Stomach smooth muscle (tissue), 2 donors: ENCODE measurements around the gene BTG3.

Source experiments
- H3K27ac ChIP-seq: one replicate; pipeline ENCODE4 v1.7.0; 2013; ENCODE audit warnings: mild to moderate bottlenecking, low read length, inconsistent platforms
- H3K27me3 ChIP-seq, 2 donors: one replicate each; pipeline ENCODE4 v1.7.0; 2013; ENCODE audit warnings: low read length in 2 of 2; ENCODE audit not compliant: insufficient read depth in 2 of 2, control insufficient read depth in 1 of 2
- H3K36me3 ChIP-seq, 2 donors: one replicate each; pipeline ENCODE4 v1.7.0; 2013; ENCODE audit warnings: low read length in 2 of 2; ENCODE audit not compliant: control insufficient read depth in 2 of 2, insufficient read depth in 2 of 2
- H3K4me1 ChIP-seq: one replicate; pipeline ENCODE4 v1.7.0; 2013; ENCODE audit warnings: low read length; ENCODE audit not compliant: control insufficient read depth, insufficient read depth
- H3K4me3 ChIP-seq, 2 donors: one replicate each; pipeline ENCODE4 v1.7.0; 2013; ENCODE audit warnings: low read length in 2 of 2
- H3K9ac ChIP-seq, 2 donors: one replicate each; pipeline ENCODE4 v1.7.0; 2013; ENCODE audit warnings: low read length in 2 of 2, mild to moderate bottlenecking in 1 of 2
- H3K9me3 ChIP-seq, 2 donors: one replicate each; pipeline ENCODE4 v1.7.0; 2013; ENCODE audit warnings: low read length in 2 of 2; ENCODE audit not compliant: control insufficient read depth in 2 of 2
- donor health status: healthy.
- donor health status: Pancreatic carcinoma.

Gene BTG3

DNA sequence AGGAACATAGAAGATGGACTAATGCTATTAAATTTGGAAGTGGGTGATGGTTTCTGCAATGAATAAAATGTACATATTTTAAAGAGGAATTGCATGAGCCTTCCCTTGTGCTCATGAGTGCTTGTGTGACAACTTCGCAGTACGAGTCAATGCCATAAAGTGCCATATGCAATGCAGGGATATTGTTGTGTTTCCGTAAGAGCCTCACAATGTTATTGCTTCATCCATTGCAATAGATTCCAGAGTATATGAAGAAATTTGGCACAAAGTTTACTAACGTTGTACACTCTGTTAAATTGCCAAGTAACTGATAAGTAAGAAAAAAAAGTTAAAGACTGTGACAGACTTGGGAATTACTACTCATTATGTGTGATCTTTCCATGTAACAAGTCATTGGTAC, 22.3 kb downstream of the BTG3 start:
- H3K4me1 ChIP-seq, result no peaks in the 10 kb centered on the region
- H3K27me3 ChIP-seq, result no peaks in the 10 kb centered on the region
- H3K27ac ChIP-seq, result no peak overlapping the region
- no peaks in the 10 kb centered on the region for H3K9me3 ChIP-seq
- H3K36me3 ChIP-seq, result peaks cover 5 to 9% of the 10 kb centered on the region in 2 donors
- H3K9ac ChIP-seq, result no peak overlapping the region
- H3K4me3 ChIP-seq, result no peak overlapping the region

DNA sequence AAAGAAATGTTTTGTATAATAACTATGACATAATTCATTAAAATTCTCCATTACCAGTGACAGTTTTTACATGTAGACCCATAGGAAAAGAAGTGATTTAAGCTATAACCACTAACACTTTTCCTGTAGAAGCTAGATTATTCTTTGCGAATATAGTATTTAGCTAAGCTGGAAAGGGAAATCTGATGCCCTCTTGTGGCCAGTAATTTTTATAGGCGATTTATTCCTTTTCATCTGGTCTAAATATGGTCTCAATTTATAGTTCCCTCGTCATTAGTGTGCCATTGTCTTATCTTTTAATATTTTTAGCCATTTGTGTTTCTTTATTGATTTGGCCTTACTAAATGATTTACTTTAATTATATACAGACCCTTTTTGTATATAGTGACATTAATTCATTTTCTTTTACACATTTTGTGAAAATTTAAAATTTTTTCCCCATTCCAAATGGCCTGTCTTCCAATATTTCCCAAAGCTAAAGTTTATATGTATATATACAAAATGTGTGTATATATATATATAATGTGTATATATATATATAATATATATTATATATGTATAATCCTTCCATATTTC, 26.7 kb downstream of the BTG3 start:
- H3K36me3 ChIP-seq, result no peaks in the 10 kb centered on the region
- H3K9me3 ChIP-seq, result no peaks in the 10 kb centered on the region
- H3K4me3 ChIP-seq, result no peak overlapping the region
- H3K4me1 ChIP-seq, result no peaks in the 10 kb centered on the region
- no peak overlapping the region for H3K27ac ChIP-seq
- H3K9ac ChIP-seq, result no peak overlapping the region
- no peaks in the 10 kb centered on the region for H3K27me3 ChIP-seq

DNA sequence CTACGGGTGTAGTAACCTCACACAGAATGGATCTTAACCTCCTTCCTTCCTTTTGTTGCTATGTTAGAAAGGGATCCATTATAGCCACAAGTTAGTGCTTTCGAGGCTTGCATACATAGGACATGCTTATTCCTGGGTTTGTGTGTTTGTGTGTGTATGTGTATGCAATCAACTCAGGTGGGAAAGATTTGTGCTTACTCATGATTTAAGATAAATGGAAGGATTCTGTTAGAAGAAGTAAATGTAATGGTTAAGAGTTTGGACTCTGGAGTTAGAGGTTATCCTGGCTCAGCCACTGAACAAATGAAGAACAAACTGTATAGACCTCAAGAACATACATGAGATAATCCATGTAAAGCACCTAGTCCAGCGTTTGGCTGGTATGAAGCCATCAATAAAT, 28.8 kb downstream of the BTG3 start:
- Histone ChIP-seq H3K9me3 (no peaks in the 10 kb centered on the region), H3K27me3 (no peaks in the 10 kb centered on the region), H3K9ac (no peak overlapping the region), H3K27ac (no peak overlapping the region), H3K4me1 (no peaks in the 10 kb centered on the region), H3K36me3 (no peaks in the 10 kb centered on the region), H3K4me3 (no peak overlapping the region)

DNA sequence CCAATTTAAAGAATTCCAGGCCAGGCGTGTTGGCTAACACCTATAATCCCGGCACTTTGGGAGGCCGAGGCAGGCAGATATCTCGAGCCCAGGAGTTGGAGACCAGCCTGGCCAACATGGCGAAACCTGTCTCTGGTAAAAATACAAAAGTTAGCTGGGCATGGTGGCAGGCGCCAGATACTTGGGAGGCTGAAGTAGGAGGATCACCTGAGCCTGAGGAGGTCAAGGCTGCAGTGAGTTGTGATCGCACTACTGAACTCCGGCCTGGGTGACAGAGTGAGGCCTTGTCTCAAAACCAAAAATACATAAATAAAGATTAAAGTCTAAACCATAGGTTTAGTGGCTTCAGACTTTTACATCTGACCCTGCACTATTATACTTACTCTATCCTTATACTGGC, 32.4 kb downstream of the BTG3 start:
- no peaks in the 10 kb centered on the region for H3K36me3 ChIP-seq
- no peaks in the 10 kb centered on the region for H3K9me3 ChIP-seq
- H3K27me3 ChIP-seq, result no peaks in the 10 kb centered on the region

DNA sequence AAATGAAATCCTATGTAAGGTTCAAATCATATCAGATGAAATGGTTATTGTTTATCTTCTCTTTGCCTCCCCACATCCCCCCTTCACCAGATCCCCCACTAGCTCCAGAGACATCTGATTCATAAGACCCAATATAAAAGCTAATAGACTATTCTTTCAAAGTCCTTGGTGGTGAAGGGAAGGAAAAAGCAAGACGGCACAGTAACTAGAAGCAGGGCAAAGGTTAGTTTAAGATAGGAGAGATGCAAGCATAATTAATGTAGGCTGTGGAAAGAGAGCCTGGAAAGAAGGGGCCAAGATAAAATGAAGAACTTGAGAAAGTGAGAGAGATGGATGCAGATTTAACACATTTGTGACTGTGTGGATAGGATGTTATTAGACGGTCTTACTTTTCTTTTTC, 33.8 kb downstream of the BTG3 start:
- H3K4me1 ChIP-seq, result no peaks in the 10 kb centered on the region
- no peak overlapping the region for H3K9ac ChIP-seq
- peaks cover 0 to under 1% of the 10 kb centered on the region in 2 donors for H3K27me3 ChIP-seq
- no peaks in the 10 kb centered on the region for H3K9me3 ChIP-seq
- H3K4me3 ChIP-seq, result no peak overlapping the region
- H3K36me3 ChIP-seq, result no peaks in the 10 kb centered on the region
- H3K27ac ChIP-seq, result no peak overlapping the region

More for the DNA sequence above, 32.4 kb downstream of the BTG3 start:
- H3K27ac ChIP-seq, result no peak overlapping the region
- H3K4me3 ChIP-seq, result no peak overlapping the region
- H3K9ac ChIP-seq, result no peak overlapping the region
- no peaks in the 10 kb centered on the region for H3K4me1 ChIP-seq

DNA sequence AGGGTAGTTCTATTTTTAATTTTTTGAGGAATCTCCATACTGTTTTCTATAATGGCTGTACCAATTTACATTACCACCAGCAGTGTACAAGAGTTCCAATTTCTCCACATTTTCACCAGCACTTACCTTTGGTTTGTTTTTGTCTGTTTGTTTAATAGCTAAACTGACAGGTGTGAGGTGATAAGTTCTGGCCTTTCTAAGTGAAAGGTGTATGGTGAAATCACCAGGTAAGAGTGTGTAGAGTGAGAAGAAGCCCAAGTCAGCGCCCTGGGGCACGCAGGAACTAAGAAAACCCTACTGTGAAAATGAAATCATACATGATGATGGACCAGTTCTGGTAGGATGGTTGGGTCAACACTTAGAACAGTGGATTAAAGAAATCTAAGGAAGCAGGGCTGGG, 34.5 kb downstream of the BTG3 start:
- Histone ChIP-seq H3K4me3 (no peak overlapping the region), H3K9ac (no peak overlapping the region), H3K27ac (no peak overlapping the region), H3K36me3 (no peaks in the 10 kb centered on the region), H3K9me3 (no peaks in the 10 kb centered on the region), H3K27me3 (peaks cover 0 to 2% of the 10 kb centered on the region in 2 donors), H3K4me1 (no peaks in the 10 kb centered on the region)

DNA sequence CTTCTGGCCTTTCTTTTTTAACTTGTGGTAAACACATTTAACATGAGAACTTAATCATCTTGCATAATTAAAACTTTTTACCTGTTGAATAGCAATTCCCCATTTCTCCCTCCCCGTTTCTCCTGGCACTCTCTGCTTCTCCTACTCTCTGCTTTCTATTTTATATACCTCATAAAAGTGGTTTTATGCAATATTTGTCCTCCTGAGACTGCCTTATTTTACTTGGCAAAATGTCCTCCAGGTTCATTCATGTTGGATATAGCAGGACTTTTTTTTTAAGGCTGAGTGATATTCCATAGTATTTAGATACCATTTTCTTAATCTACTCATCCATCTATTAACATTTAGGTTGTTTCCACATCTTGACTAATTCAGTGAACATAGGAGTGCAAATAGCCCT, 35.0 kb downstream of the BTG3 start:
- H3K9me3 ChIP-seq, result no peaks in the 10 kb centered on the region
- no peak overlapping the region for H3K27ac ChIP-seq
- H3K4me3 ChIP-seq, result no peak overlapping the region
- H3K9ac ChIP-seq, result no peak overlapping the region
- no peaks in the 10 kb centered on the region for H3K4me1 ChIP-seq
- H3K27me3 ChIP-seq, result peaks cover 0 to 2% of the 10 kb centered on the region in 2 donors
- no peaks in the 10 kb centered on the region for H3K36me3 ChIP-seq

DNA sequence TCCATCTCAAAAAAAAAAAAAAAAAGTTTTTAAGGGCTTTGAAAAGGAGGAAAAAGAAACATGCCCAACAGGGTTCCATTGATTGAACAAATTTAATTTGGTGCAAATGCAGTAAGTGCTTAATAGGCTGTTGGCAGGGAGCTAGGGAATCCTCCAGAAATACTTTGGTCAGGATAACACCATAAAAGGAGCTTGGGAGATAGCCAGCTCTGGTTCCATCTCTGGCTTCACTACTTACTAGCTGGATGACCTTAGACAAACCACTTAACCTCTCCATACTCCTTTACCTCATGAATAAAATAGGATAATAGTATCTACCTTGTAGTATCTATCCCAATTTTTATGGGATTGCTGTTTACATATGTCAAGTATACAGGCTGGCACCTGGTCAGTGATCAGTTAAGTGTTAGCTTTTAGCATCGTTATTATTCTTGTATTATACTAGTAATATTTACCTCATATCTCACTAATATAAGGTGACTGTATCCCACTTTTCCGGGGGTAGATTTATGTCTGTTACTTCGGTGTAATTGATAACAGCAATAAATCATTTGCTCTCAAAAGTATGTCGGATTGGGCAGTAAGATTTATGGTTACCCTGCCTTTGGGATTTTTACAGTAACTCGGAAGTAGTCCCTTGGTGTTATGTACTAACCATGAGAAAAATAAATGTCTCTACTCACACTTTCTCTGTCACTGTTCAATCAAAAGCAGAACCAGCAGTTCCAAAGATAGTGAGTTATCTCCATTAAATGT, 36.4 kb downstream of the BTG3 start:
- no peaks in the 10 kb centered on the region for H3K36me3 ChIP-seq
- peaks cover 0 to 2% of the 10 kb centered on the region in 2 donors for H3K27me3 ChIP-seq

DNA sequence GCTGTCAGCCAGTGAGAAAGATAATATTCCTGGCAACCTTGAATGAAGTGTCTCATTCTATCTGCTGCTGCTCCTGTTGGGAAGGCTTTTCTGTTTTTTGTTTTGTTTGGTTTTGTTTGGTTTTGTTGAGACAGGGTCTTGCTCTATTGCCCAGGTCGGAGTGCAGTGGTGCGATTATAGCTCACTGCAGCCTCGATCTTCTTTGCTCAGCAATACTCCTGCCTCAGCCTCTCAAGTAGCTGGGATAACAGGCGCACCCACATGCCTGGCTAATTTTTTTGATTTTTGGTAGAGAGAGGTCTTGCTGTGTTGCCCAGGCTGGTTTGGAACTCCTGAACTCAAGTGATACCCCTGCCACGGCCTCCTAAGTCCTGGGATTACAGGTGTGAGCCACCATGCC, 37.6 kb downstream of the BTG3 start:
- Histone ChIP-seq H3K9me3 (no peaks in the 10 kb centered on the region), H3K9ac (no peak overlapping the region), H3K27me3 (peaks cover 0 to 2% of the 10 kb centered on the region in 2 donors), H3K27ac (no peak overlapping the region), H3K4me3 (no peak overlapping the region), H3K4me1 (no peaks in the 10 kb centered on the region), H3K36me3 (no peaks in the 10 kb centered on the region)

More for the DNA sequence above, 36.4 kb downstream of the BTG3 start:
- no peaks in the 10 kb centered on the region for H3K9me3 ChIP-seq
- no peak overlapping the region for H3K27ac ChIP-seq
- H3K4me3 ChIP-seq, result no peak overlapping the region
- H3K9ac ChIP-seq, result no peak overlapping the region
- no peaks in the 10 kb centered on the region for H3K4me1 ChIP-seq

DNA sequence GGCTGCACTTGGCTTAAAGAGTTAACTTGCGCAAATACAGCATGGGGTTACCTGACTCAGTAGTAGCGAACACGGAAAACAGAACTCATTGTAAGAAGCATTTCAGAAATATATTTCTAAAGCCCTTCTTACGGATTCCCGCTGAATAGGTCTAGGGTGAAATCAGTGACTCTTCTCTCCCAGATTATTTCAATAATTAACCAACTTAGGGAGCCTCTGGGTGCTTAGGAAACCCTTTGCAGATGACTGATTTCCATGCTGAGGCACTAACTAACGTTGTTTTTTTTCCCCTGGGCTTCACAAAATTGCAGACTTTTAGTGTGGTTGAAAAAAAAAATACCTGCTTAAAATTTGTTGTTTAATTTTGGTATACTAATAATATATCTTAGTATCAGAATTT, 40.3 kb downstream of the BTG3 start:
- no peak overlapping the region for H3K9ac ChIP-seq
- no peak overlapping the region for H3K27ac ChIP-seq
- H3K36me3 ChIP-seq, result no peaks in the 10 kb centered on the region
- H3K4me1 ChIP-seq, result no peaks in the 10 kb centered on the region
- H3K4me3 ChIP-seq, result no peak overlapping the region
- no peaks in the 10 kb centered on the region for H3K9me3 ChIP-seq
- H3K27me3 ChIP-seq, result peaks cover 0 to 2% of the 10 kb centered on the region in 2 donors

DNA sequence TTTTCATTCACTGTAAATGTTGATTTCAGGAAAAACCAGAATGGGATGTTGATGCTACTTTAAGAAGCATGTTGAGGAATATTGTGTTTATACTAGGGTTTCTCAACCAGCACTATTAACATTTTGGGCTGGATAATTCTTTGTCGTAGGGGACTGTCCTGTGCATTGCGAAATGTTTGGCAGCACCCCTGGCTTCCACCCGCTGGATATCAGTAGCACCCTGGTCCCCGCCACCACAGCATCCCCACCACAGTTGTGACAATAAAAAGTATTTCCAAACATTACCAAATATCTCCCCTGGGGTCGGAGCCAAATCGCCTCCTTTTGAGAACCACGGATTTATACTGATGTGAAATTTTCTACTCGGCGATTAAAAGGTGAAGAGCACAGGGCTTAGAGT, 41.9 kb downstream of the BTG3 start:
- Histone ChIP-seq H3K27me3 (peaks cover 0 to 2% of the 10 kb centered on the region in 2 donors), H3K4me1 (no peaks in the 10 kb centered on the region), H3K4me3 (no peak overlapping the region), H3K9me3 (no peaks in the 10 kb centered on the region), H3K9ac (no peak overlapping the region), H3K36me3 (no peaks in the 10 kb centered on the region), H3K27ac (no peak overlapping the region)
